ENCODE results near the gene HS3ST3B1.

GRCh38 chr17:14300575-14301278 is at the start of gene HS3ST3B1:
- TF ChIP-seq CTCF (IDR thresholded peaks at IDR 0.05) (peak in 3 of 6 experiments; percentile 32 to 44 (median 32)), POLR2A (IDR thresholded peaks at IDR 0.05) (peak; percentile 41 to 91)
